ENCODE measurements around the gene MAN1B1.
"Not testable (repeated sequence)": the region's sequence is repeated elsewhere in the genome, so short reads cannot be mapped to it uniquely, and the experiment has no call there.

Gene MAN1B1

GRCh38 chr9:137052998-137053943, 33.5 kb upstream of the MAN1B1 start:
- DNase-seq, result no peak

- DNase-seq, result no peak
Observed at GRCh38 chr9:137053944-137054931, 32.5 kb upstream of the MAN1B1 start, which contains the start of gene ENTPD2. Gene ENTPD2 (minus strand): TSS chr9:137054061. CDS start chr9:137053997, 64 bp downstream.

- no peak for DNase-seq
Observed at GRCh38 chr9:137054932-137055384, 31.8 kb upstream of the MAN1B1 start.

GRCh38 chr9:137055385-137056364, 31.1 kb upstream of the MAN1B1 start:
- DNase-seq, result peak; percentile 28

GRCh38 chr9:137056739-137057415, 29.9 kb upstream of the MAN1B1 start:
- DNase-seq, result no peak

GRCh38 chr9:137057545-137057944, 29.2 kb upstream of the MAN1B1 start:
- no peak for DNase-seq

- DNase-seq, result no peak
Observed at GRCh38 chr9:137058521-137059234, 28.1 kb upstream of the MAN1B1 start.

- no peak for DNase-seq
Observed at GRCh38 chr9:137062384-137062783, 24.4 kb upstream of the MAN1B1 start.

GRCh38 chr9:137062798-137063197, 24.0 kb upstream of the MAN1B1 start:
- not testable (repeated sequence) for DNase-seq

- DNase-seq, result no peak
Observed at GRCh38 chr9:137063311-137064026, 23.3 kb upstream of the MAN1B1 start.

GRCh38 chr9:137064027-137064879, 22.5 kb upstream of the MAN1B1 start:
- DNase-seq, result peak; percentile 34

- no peak for DNase-seq
Observed at GRCh38 chr9:137064880-137065164, 22.0 kb upstream of the MAN1B1 start.

- no peak for DNase-seq
Observed at GRCh38 chr9:137065336-137065967, 21.3 kb upstream of the MAN1B1 start.

GRCh38 chr9:137066096-137066861, 20.5 kb upstream of the MAN1B1 start:
- no peak for DNase-seq

- DNase-seq, result peak; percentile 73
Observed at GRCh38 chr9:137067860-137068538, 18.8 kb upstream of the MAN1B1 start.

GRCh38 chr9:137068539-137069507, 18.0 kb upstream of the MAN1B1 start:
- no peak for DNase-seq

All from fibroblast of skin of back (primary cell).